DMS79 (cell line): ENCODE measurements around the gene FXYD5.
A peak's percentile ranks its signal among the peaks of the same experiment; 100 is the strongest.
"Not testable (repeated sequence)": the region's sequence is repeated elsewhere in the genome, so short reads cannot be mapped to it uniquely, and the experiment has no call there.

Experiments used
- DNase-seq: peaks from one replicate; lab custom pipeline; 2025; lab: John Stamatoyannopoulos, UW

FXYD5 gene

DNA sequence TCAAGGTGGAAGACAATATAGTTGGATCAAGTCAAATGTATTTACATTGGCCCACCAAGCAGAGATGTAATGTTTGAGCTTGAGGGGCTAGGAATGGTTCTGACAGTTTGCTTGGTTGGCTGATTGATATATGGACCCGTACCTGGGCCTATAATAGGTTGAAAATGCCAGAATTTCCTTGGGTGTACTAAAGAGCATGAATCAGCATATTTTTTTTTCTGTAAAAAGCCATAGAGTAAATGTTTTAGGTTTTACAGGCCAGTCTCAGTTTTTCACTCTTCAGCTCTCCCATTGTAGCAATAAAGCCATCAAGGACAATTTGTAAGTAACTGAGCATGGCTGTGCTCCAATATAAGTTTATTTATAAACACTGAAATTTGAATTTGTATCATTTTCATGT, 26.9 kb downstream of the FXYD5 start:
- no peak for DNase-seq

DNA sequence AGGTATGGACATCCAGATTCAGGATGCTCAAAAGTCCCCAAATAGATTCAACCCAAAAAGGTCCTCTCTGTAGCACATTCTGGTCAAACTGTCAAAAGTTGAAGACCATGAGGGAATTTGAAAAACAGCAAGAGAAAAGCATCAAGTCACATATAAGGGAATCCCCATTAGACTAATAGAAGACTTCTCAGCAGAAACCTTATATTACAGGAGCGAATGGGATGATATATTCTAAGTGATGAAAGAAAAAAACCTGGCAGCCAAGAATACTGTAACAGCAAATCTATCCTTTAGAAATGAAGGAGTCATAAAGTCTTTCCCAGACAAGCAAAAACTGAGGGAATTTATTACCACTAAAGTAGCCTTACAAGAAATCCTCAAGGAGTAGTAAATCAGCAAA, 29.7 kb downstream of the FXYD5 start:
- DNase-seq, result no peak

DNA sequence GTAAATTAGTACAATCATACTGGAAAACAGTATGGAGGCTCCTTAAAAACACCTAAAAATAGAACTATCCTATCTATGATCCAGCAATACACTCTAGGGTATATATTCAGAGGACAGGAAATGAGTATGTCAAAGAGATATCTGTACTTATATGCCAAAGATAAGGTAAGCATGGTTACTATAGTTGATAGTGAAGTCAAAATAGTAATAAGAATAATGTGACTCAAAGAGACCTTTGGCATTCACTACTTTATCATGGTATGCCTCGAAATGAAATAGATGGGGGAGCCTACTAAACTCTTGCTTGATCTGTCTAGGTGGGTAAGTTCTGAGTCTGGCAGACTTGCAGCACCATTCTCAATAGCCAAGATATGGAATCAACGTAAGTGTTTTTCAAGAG, 30.3 kb downstream of the FXYD5 start:
- DNase-seq, result no peak

DNA sequence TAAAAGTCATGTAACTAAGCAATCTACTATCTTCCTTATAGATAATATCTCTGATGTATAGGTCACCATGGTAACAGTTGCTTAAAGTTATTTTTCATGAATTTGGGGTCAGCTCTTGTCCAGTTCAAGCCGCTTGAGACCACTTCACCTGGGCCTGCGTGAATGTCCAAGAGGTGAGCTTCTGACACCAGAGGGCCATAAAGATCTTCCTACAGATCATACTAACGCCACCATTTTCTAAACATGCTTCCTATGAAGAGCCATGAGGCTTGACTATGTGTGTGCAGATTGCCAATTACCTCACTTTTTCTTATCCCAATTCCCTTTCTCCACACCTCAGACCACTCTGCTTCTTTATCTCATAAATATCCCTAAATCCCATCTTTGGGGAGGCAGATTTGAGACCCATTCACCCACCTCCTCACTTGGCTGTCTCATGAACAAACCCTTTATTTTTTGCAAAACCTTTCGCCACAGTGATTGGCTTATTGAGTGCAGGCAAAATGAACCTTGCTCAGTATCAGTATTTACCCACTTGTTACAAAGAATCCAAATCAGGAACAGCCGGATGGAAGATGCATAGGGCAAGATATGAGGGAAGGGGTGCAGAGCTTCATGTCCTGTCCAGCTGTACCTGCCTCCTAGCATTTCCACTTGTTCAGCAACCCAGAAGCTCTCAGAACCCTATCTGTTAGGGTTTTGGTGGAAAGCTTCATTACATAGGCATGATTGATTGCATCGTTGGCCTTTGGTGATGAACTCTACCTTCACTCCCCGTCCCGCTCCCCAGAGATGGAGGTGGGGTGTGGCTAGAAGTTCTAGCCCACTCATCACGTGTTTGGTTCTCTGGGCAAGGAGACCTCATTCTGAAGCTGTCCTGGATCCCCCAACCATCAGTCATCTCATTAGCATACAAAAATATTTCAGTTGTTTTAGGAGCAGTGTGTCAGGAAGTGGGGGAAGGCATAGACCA, 39.8 kb downstream of the FXYD5 start:
- DNase-seq, result no peak

DNA sequence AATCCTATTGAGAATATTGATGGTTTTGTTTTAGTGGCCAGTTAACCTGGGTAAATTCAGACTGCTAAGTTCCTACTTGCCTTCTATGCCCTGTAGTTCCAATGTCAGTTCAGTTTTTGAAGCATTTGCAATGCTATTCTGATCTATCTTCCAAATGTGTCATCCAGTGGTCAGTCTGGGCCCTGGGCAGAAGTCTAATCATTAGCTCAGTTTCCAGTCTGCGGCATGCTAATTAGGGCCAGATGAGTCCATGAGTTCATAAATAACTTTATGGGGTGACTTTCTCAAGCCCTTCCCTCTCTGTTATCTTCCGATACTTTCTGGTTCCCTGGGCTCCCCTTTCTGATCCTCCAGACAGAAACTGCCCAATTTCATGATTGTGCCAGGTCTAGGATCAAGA, 41.3 kb downstream of the FXYD5 start:
- DNase-seq, result no peak

DNA sequence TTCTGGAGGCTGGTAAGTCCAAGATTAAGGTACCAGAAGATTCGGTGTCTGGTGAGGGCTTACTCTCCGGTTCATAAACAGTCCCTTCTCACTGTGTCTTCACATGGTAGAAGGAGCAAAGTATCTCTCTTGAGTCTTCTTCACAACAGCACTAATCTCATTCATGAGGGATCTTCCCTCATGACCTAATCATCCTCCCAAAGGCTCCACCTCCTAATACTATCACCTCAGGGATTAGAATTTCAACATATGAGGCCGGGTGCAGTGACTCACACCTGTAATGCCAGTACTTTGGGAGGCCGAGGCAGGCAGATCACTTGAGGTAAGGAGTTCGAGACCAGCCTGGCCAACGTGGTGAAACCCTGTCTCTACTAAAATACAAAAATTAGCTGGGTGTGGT, 42.3 kb downstream of the FXYD5 start:
- not testable (repeated sequence) for DNase-seq

DNA sequence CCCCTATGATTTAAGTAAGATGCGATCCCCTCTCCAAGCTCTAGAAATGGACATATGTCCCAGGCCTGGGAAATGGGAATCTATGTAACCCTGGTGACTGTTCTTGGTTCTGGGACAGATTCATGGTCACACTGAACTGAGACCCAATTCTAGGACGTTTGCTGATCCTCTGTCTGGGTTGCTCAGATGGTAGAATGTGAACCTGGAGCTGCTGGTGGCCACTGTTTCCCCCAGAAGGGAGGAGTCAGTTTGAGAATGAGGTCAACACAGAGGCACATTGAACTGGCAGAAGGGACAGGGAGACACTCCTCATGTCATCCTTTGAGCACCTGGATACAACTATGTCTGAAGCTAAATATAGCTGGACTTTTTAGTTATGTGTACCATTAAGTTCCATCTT, 44.9 kb downstream of the FXYD5 start:
- no peak for DNase-seq

DNA sequence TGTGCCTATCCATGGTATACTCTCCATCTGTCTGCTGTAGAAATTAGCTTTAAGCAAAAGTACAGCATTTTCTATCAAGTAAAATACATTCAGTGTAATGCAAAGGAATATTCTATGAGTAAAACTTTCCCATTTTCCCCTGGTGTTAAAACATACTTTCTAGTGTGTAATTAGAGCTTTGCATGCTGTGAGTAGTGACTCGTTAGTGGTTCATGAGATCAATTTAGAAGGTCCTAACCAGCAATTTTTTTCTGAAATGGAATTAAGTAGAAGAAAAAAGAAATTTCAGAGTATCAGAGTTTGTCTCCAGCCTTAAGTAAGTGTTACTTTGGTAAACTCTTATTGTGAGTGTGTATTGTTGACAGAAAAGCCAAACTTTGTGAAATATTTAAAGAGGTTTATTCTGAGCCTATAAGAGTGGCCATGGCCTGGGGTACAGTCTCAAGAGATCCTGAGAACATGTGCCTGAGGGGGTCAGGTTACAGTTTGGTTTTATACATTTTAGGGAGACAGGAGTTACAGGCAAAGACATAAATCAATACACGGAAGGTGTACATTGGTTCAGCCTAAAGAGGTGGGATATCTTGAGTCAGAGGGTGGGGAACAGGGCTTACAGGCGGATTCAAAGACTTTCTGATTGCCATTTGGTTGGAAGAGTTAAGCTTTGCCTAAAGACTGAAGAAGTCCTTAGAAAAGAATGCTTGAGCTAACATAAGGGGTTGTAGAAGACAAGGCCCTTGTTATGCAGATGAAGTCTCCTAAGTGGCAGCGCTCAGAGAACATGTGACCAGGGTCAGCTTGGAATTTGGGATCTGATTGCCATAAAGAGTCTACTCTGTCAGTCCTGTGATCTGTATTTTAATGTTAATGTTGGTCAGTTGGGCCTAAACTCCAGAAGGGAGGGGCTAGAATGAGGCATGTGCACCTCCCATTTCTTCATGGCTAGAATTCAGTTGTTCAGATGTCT, 48.5 kb downstream of the FXYD5 start:
- peak; percentile 11 for DNase-seq

DNA sequence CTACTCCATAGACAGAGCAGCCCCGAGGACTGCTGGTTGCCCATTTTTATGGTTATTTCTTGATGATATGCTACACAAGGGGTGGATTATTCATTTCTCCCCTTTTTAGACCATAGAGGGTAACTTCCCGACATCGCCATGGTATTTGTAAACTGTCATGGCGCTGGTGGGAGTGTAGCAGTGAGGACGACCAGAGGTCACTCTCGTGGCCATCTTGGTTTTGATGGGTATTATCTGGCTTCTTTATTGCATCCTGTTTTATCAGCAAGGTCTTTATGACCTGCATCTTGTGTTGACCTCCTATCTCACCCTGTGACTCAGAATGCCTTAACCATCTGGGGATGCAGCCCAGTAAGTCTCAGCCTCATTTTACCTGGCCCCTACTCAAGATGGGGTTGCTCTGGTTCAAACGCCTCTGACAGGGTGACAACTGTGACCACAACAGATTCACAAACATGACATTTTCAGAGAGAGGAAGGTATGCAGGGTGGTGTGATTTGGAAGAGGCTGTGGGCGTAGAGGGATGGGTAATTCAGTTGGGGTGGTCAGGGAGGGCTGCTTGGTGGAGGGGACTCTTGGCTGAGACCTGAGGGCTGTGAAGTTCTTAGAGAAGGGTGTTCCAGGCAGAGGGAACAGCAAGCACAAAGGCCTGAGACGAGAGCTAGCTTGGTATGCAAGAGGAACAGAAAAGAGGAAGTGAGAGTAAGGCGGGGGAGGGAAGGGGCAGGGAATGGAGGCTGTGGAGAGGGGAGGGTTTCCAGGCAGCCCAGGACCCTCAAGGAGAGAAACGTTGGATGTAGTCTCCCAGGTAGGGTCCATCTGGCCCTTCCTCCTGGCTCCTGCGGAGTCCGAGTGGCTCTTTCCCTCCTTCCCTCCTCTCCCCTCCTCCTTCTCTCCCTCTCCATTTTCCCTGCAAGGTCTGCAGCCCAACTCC, 50.5 kb downstream of the FXYD5 start:
- no peak for DNase-seq

DNA sequence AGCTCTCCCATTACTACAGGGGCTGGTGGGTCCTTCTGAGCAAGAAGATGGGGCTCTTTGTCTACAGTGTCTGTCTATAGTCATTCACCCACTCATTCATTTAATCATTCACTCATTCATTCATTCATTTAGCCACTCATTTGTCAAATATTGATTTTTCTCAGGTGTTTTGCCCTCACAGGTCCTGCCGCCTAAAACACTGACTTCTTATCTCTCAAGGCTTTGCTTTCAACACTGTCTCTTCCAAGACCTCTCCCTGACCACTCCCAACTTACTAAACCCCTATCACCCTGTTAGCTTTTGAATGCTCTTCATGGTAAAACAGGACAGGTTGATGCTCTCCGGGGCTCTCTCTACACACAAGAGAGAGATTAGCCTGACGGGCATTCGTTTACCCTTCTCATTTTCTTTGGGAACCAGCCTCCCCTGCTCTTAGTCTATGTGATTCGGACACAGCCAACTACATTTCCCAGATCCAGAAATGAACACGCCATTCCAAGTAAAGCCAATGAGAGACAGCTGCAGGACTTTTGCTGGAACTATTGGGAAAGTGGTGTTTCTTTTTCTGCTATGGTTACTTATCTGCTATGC, 51.3 kb downstream of the FXYD5 start:
- no peak for DNase-seq

DNA sequence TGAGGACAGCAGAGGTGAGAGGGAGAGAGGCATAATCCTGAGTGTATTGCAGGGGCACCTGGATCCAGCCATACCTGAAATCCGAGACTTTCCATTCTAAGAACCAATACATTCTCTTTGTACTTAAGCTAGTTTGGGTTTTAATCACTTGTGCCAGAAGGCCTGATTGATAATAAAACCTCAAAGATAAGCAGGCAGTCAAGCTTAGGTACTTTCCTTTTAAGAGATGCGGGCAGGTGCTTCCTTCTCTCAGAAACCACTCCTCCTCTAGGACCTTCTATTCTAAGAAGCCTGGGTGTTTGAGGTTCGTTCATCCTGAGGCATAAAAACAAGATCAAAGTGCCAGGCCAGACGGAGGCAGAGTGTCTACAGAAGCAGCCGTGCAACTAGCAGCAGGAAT, 51.8 kb downstream of the FXYD5 start:
- no peak for DNase-seq

DNA sequence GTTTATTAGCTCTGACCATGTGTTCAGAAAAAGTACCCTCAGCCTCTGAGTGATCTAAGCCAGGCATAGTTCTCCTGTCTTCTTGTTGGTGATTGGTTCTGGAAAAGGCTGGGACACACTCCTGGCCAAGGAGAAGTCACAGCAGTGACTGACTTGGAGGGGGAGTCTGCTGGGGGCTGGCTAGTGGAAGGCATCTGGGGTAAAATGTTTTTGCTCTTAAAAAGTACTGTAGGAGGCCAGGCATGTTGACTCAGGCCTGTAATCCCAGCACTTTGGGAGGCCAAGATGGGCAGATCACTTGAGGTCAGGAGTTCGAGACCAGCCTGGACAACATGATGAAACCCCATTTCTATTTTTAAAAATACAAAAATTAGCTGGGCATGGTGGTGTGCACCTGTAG, 52.3 kb downstream of the FXYD5 start:
- no peak for DNase-seq

DNA sequence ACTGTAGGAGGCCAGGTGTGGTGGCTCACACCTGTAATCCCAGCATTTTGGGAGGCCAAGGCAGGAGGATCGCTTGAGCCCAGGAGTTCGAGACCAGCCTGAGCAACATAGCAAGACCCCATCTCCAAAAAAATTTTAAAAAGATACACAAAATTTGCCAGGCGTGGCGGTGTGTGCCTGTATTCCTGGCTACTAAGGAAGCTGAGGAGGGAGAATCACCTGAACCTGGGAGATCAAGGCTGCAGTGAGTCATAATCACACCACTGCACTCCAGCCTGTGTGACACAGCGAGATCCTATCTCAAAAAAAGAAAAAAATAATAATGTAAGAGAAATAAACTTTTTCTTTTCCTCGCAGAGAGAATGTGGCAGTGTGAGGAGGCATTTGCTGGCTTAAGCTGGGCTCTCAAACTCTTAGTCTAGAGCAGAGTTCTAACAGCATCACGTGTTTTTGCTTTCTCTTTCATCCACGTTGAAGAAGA, 52.9 kb downstream of the FXYD5 start:
- no peak for DNase-seq

DNA sequence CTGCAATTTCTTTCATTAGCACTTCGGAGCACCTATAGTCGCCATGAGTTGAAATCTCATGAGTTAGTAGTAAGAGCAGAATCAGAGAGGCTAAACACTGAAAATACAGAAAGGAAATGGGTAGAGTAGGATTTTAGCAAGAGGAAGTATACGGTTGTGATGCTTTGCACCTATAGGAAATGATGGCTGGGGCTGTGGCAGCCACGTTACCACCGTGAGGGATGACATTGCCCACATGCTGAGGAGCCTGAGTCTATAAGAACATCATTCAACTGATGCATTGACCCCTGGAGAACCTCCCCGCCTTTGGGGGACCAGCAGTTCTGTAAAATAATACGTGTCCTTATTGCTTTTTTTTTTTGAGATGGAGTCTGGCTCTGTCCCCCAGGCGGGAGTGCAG, 53.6 kb downstream of the FXYD5 start:
- no peak for DNase-seq

DNA sequence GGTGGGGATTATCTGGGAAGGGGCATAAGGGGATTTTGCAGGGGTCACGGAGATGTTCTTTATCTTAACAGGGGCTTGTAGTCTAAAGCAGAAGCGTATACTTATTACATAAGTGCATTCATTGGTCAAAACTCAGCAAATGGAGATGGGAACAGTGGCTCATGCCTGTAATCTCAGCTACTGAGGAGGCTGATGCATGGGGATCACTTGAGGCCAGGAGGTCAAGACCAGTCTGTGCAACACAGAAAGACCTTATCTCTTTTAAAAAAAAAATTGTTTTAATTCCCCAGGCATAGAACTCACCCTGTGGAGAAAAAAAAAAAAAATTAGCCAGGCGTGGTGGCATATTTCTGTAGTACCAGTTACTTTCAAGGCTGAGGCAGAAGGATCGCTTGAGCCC, 55.1 kb downstream of the FXYD5 start:
- DNase-seq, result no peak

DNA sequence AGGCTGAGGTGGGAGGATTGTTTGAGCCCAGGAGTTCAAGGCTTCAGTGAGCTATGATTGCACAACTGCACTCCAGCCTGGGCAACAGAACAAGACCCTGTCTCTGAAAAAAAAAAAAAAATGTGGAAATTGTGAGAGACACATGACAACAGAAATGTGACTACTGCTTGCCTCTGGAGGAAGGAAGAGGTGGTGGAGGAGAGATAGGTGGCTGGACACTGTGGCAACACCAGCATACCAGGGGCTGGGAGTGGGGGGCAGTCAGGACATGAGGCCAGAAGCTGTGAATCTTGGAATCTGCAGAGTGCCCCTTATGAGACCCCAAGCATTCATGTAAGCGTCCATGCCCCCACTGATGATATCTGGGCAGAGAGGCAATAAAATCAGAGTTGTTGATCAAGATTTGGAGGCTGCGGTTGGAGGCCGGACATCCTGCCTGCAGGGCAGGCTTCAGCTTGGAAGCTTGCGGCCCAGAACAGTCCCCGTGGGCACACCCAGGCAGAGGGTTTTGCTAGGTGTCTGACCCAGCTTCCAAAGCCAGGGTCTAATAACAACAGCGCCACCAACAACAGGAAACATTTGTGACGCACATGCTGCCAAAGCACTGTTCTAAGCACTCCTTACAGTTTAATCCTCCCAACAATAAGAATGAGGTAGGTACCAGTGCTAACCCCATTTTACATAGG, 57.2 kb downstream of the FXYD5 start:
- no peak for DNase-seq

DNA sequence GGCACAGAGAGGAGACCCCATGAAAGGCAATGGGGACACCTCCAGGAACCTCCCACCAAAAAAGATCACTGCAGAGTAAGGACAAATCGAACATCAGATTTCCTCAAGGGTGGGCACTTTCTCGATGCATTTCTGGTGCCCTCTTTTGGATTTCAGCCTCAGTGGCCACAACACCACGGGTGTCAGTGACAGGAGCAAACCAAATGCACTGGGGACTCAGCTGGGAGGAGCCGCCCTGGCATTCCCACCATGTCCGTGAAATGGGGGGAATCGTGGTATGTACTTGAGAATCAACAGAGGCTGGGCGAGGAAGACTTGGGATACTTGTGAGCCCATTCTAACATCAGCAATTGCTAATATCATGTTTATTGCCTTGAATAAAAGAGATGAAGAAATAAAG, 57.7 kb downstream of the FXYD5 start:
- DNase-seq, result no peak

DNA sequence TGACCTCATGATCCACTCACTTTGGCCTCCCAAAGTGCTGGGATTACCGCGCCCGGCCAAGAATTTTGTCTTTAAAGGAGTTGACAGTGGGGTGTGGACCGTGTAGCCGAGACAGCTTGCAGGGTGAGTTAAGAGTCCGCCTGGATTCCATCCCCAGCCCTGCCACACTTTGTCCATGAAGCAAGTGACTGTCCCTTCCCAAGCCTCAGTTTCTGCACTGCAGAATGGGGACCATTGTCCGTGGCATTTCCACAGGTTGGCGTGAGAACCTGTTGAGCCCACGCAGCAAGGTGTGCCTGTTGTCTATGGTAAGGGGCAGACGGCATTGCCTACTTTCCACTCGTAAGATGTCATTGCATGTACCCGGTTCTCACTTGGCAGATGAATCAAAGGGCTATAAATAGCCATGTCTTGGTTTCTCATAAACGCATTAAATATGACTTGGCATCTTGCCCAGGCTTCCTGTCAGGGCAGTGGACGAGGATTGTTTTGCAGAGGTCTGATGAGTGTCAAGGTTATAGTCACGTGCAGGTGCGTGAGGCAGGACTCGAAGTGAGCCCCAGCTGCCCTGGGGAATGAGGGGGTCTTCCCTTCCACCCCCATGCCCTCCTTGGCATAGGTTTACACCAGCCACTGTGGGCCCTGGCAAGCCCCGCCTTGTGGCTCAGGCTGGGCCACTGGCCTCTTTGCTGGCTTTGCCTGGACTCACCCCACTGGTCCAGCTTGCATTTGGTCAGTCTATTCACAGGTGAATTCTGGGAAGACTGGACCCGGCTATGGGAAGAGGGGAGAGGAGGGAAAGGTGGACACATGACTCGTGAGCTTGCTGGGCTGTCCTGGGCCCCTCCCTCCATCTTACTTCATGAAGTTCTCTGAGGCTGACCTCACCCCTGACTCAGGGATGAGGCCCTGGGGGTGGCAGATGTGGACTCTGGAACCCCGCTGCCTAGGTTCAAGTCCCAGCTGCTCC, 59.4 kb downstream of the FXYD5 start:
- peak; percentile 85 for DNase-seq

DNA sequence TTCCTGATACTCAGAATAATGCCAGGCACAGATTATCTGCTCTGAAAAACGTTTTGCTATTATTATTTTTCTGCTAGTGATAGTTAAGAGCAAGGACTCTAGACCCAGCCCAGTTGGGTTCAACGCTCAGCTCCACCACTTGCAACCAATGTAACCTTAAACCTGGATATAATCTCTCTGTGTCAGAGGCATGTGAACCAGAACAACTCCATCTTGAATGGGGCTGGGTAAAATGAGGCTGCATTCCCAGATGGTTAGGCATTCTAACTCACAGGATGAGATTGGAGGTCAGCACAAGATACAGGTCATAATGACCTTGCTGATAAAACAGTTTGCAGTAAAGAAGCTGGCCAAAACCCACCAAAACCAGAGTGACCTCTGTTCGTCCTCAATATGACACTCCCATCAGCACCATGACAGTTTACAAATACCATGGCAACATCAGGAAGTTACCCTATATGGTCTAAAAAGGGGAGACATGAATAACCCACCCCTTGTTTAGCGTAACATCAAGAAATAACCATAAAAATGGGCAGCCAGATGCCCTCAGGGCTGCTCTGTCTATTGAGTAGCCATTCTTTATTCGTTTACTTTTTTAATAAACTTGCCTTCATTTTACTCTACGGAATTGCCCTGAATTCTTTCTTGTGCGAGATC, 60.4 kb downstream of the FXYD5 start:
- no peak for DNase-seq
